DMS153 (cell line): ENCODE results near the gene CXXC5.

ENCODE experiments used
- DNase-seq: peaks from one replicate; lab custom pipeline; 2025; lab: John Stamatoyannopoulos, UW

The CXXC5 gene

GRCh38 chr5:139692679-139693308 is 44.6 kb downstream of the CXXC5 start:
- no peak for DNase-seq

- DNase-seq: no peak
Observed at GRCh38 chr5:139693676-139694364, 45.7 kb downstream of the CXXC5 start.

GRCh38 chr5:139694556-139695177 is 46.5 kb downstream of the CXXC5 start:
- DNase-seq: no peak

GRCh38 chr5:139695178-139695573 is 47.0 kb downstream of the CXXC5 start:
- no peak for DNase-seq

- no peak for DNase-seq
Observed at GRCh38 chr5:139696167-139696893, 48.2 kb downstream of the CXXC5 start.

GRCh38 chr5:139696894-139697658 is 48.9 kb downstream of the CXXC5 start:
- DNase-seq: no peak

- DNase-seq: peak; percentile 20
Observed at GRCh38 chr5:139698490-139699146, 50.5 kb downstream of the CXXC5 start.

GRCh38 chr5:139699351-139699750 is 51.2 kb downstream of the CXXC5 start:
- no peak for DNase-seq

GRCh38 chr5:139700711-139701055 is 52.5 kb downstream of the CXXC5 start:
- no peak for DNase-seq

GRCh38 chr5:139701056-139701741 is 53.0 kb downstream of the CXXC5 start:
- DNase-seq: no peak

- DNase-seq: no peak
Observed at GRCh38 chr5:139702548-139702947, 54.4 kb downstream of the CXXC5 start.

GRCh38 chr5:139704748-139705147 is 56.6 kb downstream of the CXXC5 start:
- no peak for DNase-seq

- no peak for DNase-seq
Observed at GRCh38 chr5:139705191-139705590, 57.0 kb downstream of the CXXC5 start.

- DNase-seq: no peak
Observed at GRCh38 chr5:139705655-139706587, 57.8 kb downstream of the CXXC5 start.

GRCh38 chr5:139707445-139708003 is 59.4 kb downstream of the CXXC5 start:
- DNase-seq: no peak

GRCh38 chr5:139708434-139708861 is 60.3 kb downstream of the CXXC5 start:
- no peak for DNase-seq

GRCh38 chr5:139708877-139709581 is 60.9 kb downstream of the CXXC5 start:
- peak; percentile 34 for DNase-seq

- DNase-seq: no peak
Observed at GRCh38 chr5:139709582-139710318, 61.6 kb downstream of the CXXC5 start.
